Heart left ventricle (tissue), 16 donors: ENCODE measurements around the gene SMURF1. TPM values are rescaled to one million over a fixed set of nuclear protein-coding genes. Genes with fewer than 3 reads are reported as not detected.

Experiments used
- ATAC-seq, 4 donors: fragments of 200-7000 bp; cut with Tn5 transposase; one replicate each; pipeline ENCODE4 v1.9.1; 2020 to 2022; ENCODE audit warnings: moderate library complexity in 4 of 4, mild to moderate bottlenecking in 3 of 4, moderate number of reproducible peaks in 1 of 4
- DNase-seq, 5 donors: peaks; one replicate each; pipeline ENCODE4 v3.0.0-alpha.2; 2020
- H3K27ac ChIP-seq, 12 donors: fragments of 200-600 bp; sonication (generic) in 4 of 12; one replicate each; pipeline versions ENCODE4 v1.5.0 to v1.8.0; 2016 to 2022; ENCODE audit warnings: mild to moderate bottlenecking in 2 of 12
- H3K27me3 ChIP-seq, 9 donors: fragments of 200-600 bp; sonication (generic) in 2 of 9; one replicate each; pipeline versions ENCODE4 v1.5.1 to v1.8.0; 2016 to 2022; ENCODE audit warnings: mild to moderate bottlenecking in 3 of 9
- H3K36me3 ChIP-seq, 9 donors: fragments of 200-600 bp; sonication (generic) in 2 of 9; one replicate each; pipeline versions ENCODE4 v1.5.0 to v1.8.0; 2018 to 2022; ENCODE audit warnings: mild to moderate bottlenecking in 2 of 9
- H3K4me1 ChIP-seq, 12 donors: fragments of 200-600 bp; sonication (generic) in 4 of 12; one replicate each; pipeline versions ENCODE4 v1.5.0 to v1.8.0; 2016 to 2022; ENCODE audit warnings: mild to moderate bottlenecking in 3 of 12
- H3K4me3 ChIP-seq, 12 donors: fragments of 200-600 bp; sonication (generic) in 4 of 12; one replicate each; pipeline versions ENCODE4 v1.5.0 to v1.8.0; 2017 to 2022; ENCODE audit warnings: mild to moderate bottlenecking in 9 of 12, moderate library complexity in 4 of 12
- H3K9me3 ChIP-seq, 12 donors: fragments of 200-600 bp; sonication (generic) in 4 of 12; one replicate each; pipeline versions ENCODE4 v1.5.0 to v1.8.0; 2016 to 2022; ENCODE audit warnings: mild to moderate bottlenecking in 1 of 12
- POLR2A ChIP-seq, 2 donors: fragments of 450-650 bp; IDR thresholded peaks; one replicate each; pipeline ENCODE4 v1.6.1; 2017; ENCODE audit warnings: antibody characterized with exemption in 2 of 2, mild to moderate bottlenecking in 2 of 2, moderate library complexity in 2 of 2
- WGBS, 4 donors: extraction: QIAGEN DNeasy Blood & Tissue Kit in 2 of 4; methylation state at CpG; one replicate each; pipeline versions ENCODE4 v1.1.5 to v1.1.7; 2013 to 2018; 5-methylcytosine and 5-hydroxymethylcytosine counted together
- intact Hi-C, 10 donors: fragments of 100-400 bp; cut with DNase I; formaldehyde crosslinking; loops; one replicate each; pipeline versions ENCODE4 v1.11.1 to v1.14.2; 2022
- polyA plus RNA-seq, 2 donors: library from polyadenylated mRNA; stranded (reverse); fragments of 200-250 nt; gene quantifications; one replicate each; pipeline ENCODE4 v1.2.3, GENCODE V29; 2013
- total RNA-seq, 9 donors: library from RNA; depleted of rRNA in 2 of 9; stranded (reverse); fragments of >200 nt in 2 of 9; fragmentation: NEBNext Ultra II Directional in 3 of 9; extraction: Animal tissue kit (Norgen Biotek cat#: 25700) in 3 of 9; gene quantifications; one replicate each; pipeline versions ENCODE4 v1.1.0 to v1.2.4, GENCODE V29; 2016 to 2023
- TF ChIP-seq, protein P1 (sequence below), 12 donors: fragments of 200-600 bp; sonication (generic) in 4 of 12; IDR thresholded peaks; one replicate each; pipeline versions ENCODE4 v1.5.0 to v1.8.0; 2018 to 2022; ENCODE audit warnings: antibody characterized with exemption in 12 of 12, mild to moderate bottlenecking in 5 of 12
- donor health status: ischemic (EF 13 %, LVEDD 7.1; RV severe dilation, severe dysfunction).
- donor health status: healthy with polysubstance abuse.
- donor health status: DM: no; HTN: yes; CAD: no.
- donor health status: DM: no; HTN: no; CAD: no.
- donor health status: ischemic (EF 25% LVEDD 6.9; RV normal size, moderate dysfunction).
- donor health status: ischemic (EF 25% LVEDD 5.7; RV mildly dilated, moderate dysfunction).
- donor health status: healthy.
- donor health status: DM: yes; HTN: yes; CAD: no.
- donor health status: ischemic (EF 35%, LVEDD 5.7; RV mildly dilated, moderate dysfunction).
- donor health status: nonischemic (EF 11% LVEDD 7.7; RV severe dilation, severe dysfunction).
- donor health status: DM: yes; HTN: yes; CAD: no.
- donor health status: PGD.
- donor health status: ischemic (EF 29% LVEDD 5.4; RV normal size, mild dysfunction).
- donor health status: nonischemic (EF 23%, LVEDD 6.1; RV moderate dilation, normal function).

SMURF1 gene
- total and polyA plus RNA-seq, 11 donors, result 3.5 to 15.4 (median 12.4) TPM

DNA sequence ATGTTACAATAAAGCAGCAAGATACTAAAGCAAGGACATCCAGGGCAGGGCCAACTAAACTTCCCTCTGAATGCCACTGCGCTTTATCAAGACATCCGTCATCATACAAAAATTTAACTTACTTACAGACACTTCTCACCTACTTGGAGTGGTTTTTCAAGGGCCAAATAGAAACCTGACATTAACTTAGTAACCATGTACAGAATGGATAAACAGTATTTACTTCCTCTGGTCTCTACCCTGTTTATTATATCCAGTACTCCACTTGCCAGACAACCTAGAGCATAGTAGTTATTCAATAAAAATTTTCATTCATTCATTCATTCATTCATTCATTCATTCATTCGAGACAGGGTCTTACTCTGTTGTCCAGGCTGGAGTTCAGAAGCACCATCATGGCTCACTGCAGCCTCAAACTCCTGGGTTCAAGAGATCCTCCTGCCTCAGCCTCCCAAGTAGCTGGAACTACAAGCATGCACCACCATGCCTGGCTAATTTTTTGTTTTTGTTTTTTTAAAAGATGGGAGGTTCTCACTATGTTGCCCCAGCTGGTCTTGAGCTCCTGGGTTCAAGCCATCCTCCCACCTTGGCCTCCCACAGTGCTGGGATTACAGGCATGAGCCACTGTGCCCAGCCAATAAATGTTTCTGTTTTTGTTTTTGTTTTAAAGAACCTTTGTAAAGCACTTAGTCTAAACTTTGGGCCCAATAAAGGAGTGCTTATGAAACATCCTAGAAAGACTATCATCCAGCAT is 19.0 kb downstream of the SMURF1 start:
- Histone ChIP-seq H3K27ac (peak overlapping the region in 1 of 12 donors; percentile 28), H3K9me3 (no peaks in the 10 kb centered on the region), H3K36me3 (no peaks in the 10 kb centered on the region), H3K4me1 (peaks cover 5 to 77% (median 47%) of the 10 kb centered on the region in 12 donors), H3K4me3 (no peak overlapping the region), H3K27me3 (no peaks in the 10 kb centered on the region)
- TF ChIP-seq POLR2A (IDR thresholded peaks at IDR 0.05), result no peak
- TF ChIP-seq, protein P1, sequence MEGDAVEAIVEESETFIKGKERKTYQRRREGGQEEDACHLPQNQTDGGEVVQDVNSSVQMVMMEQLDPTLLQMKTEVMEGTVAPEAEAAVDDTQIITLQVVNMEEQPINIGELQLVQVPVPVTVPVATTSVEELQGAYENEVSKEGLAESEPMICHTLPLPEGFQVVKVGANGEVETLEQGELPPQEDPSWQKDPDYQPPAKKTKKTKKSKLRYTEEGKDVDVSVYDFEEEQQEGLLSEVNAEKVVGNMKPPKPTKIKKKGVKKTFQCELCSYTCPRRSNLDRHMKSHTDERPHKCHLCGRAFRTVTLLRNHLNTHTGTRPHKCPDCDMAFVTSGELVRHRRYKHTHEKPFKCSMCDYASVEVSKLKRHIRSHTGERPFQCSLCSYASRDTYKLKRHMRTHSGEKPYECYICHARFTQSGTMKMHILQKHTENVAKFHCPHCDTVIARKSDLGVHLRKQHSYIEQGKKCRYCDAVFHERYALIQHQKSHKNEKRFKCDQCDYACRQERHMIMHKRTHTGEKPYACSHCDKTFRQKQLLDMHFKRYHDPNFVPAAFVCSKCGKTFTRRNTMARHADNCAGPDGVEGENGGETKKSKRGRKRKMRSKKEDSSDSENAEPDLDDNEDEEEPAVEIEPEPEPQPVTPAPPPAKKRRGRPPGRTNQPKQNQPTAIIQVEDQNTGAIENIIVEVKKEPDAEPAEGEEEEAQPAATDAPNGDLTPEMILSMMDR (IDR thresholded peaks at IDR 0.05), result no peak
- intact Hi-C loops, result loop anchor here in 1 of 10 donors (10.0 kb wide), 1 partner anchor 60 kb away; no protein-coding TSS in a partner anchor
- no peak for ATAC-seq
- 83 to 90% (median 86%) methylated on average over 3 of the region's 3 CpGs for WGBS, 4 donors
- no peak for DNase-seq

DNA sequence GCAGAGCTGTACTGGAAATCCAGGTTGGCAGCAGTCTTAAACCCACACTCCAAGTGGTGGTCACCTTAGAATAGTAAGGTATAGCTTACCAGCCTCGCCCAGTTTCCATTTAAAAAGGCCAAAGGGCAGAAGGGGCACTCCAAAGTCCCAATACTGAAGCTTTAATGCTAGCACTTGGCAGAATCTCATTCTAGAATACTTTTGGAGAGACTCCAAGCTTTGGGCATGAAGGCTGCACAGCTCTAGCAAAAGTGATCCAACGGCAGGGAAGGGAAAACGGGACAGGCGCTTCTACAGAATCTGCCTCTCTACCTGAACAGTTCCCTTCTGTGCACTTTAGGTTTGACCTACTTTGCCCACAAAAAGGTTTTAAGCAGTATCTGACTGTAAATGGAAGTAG is 19.7 kb downstream of the SMURF1 start:
- peak in 2 of 4 donors; percentile 24 to 43 for ATAC-seq
- intact Hi-C loops, result loop anchor here in 1 of 10 donors (10.0 kb wide), 1 partner anchor 59 kb away; no protein-coding TSS in a partner anchor

DNA sequence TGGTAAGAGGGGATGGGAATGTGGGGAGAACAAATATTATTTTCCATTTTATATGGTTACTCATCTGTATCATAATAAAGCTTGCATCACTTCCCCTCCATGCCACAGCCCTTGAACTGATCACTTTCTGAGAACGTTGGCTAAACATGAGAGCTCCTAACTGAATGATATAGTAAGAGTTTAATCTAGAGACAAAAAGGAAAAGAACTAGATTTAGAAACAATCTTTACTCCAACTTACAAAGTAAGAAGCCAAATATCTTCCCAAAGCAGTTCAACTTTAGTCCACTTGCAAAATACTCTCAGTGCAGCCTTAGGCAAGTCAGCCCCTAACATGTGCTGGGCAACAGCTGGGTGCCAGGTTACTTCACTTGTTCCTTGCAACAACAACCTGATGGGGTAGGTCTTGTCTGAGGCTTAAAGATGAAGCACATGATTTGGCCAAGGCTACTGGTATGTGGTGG is 20.3 kb downstream of the SMURF1 start:
- H3K27ac ChIP-seq, result peak overlapping the region in 7 of 12 donors; percentile 4 to 44 (median 20)
- DNase-seq, result no peak
- no peaks in the 10 kb centered on the region for H3K36me3 ChIP-seq
- WGBS, 4 donors, result 41 to 67% (median 59%) methylated on average over 1 of the region's 1 CpG
- no peaks in the 10 kb centered on the region for H3K27me3 ChIP-seq
- no peaks in the 10 kb centered on the region for H3K9me3 ChIP-seq
- intact Hi-C loops, result loop anchor here in 1 of 10 donors (10.0 kb wide), 1 partner anchor 59 kb away; no protein-coding TSS in a partner anchor
- peaks cover 5 to 81% (median 51%) of the 10 kb centered on the region in 12 donors for H3K4me1 ChIP-seq
- peak in 1 of 4 donors; percentile 21 for ATAC-seq
- TF ChIP-seq POLR2A (IDR thresholded peaks at IDR 0.05), result no peak
- TF ChIP-seq, protein P1 (IDR thresholded peaks at IDR 0.05), result no peak
- H3K4me3 ChIP-seq, result no peak overlapping the region

More for the DNA sequence above, 19.7 kb downstream of the SMURF1 start:
- H3K27me3 ChIP-seq, result no peaks in the 10 kb centered on the region
- no peaks in the 10 kb centered on the region for H3K9me3 ChIP-seq
- TF ChIP-seq, protein P1 (IDR thresholded peaks at IDR 0.05), result no peak
- no peak for TF ChIP-seq POLR2A (IDR thresholded peaks at IDR 0.05)
- H3K4me3 ChIP-seq, result no peak overlapping the region
- WGBS, 4 donors, result 54 to 73% (median 72%) methylated on average over 4 of the region's 4 CpGs
- no peaks in the 10 kb centered on the region for H3K36me3 ChIP-seq
- H3K27ac ChIP-seq, result peak overlapping the region in 7 of 12 donors; percentile 4 to 44 (median 26)
- no peak for DNase-seq
- H3K4me1 ChIP-seq, result peaks cover 5 to 80% (median 50%) of the 10 kb centered on the region in 12 donors

DNA sequence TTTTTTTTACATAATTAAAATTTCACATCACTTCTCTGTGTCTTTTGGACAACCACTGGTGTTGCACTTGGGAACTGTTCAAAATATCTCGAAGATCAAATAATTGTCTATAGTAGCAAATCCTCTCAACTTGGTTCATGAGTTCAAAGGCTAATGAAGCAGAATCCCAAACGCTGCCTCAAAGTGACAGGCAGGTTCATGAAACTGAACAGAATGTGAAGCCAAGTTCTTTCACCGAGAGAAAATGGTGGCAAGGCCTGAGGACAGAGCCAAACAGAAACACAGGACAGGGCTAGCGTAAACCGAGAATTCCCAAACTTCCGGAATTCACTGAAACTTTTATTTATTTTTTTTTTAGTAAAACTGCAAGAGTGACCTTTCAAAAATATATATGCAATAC is 21.1 kb downstream of the SMURF1 start:
- WGBS, 4 donors, result 91 to 95% (median 93%) methylated on average over 6 of the region's 6 CpGs
- no peaks in the 10 kb centered on the region for H3K27me3 ChIP-seq
- DNase-seq (no peak), ATAC-seq (no peak)
- TF ChIP-seq POLR2A (IDR thresholded peaks at IDR 0.05), result no peak
- TF ChIP-seq, protein P1 (IDR thresholded peaks at IDR 0.05), result no peak
- peak overlapping the region in 1 of 12 donors; percentile 7 for H3K27ac ChIP-seq
- intact Hi-C loops, result loop anchor here in 1 of 10 donors (10.0 kb wide), 1 partner anchor 58 kb away; no protein-coding TSS in a partner anchor
- H3K9me3 ChIP-seq, result no peaks in the 10 kb centered on the region
- no peak overlapping the region for H3K4me3 ChIP-seq
- no peaks in the 10 kb centered on the region for H3K36me3 ChIP-seq
- peaks cover 5 to 78% (median 45%) of the 10 kb centered on the region in 12 donors for H3K4me1 ChIP-seq
